Transverse colon (tissue), 4 donors: Measurements from ENCODE around the gene PKDCC. TPM values are rescaled to one million over a fixed set of nuclear protein-coding genes. Genes with fewer than 3 reads are reported as not detected.
A peak's percentile ranks its signal among the peaks of the same experiment; 100 is the strongest.

Experiments
- DNase-seq: peaks from one replicate; pipeline ENCODE4 v3.0.0-alpha.2; 2019
- H3K27ac ChIP-seq, 4 donors: fragments of 200-600 bp; sonication (generic); 2 replicates each; pipeline ENCODE4 v1.5.1; 2016 to 2018; ENCODE audit warnings: inconsistent platforms in 4 of 4
- H3K27me3 ChIP-seq: fragments of 200-600 bp; sonication (generic); 2 replicates; pipeline ENCODE4 v1.5.1; 2017; ENCODE audit warnings: inconsistent platforms
- H3K36me3 ChIP-seq, 4 donors: fragments of 200-600 bp; sonication (generic); 2 replicates each; pipeline ENCODE4 v1.5.1; 2017 to 2019; ENCODE audit warnings: inconsistent platforms in 4 of 4
- H3K4me1 ChIP-seq, 4 donors: fragments of 200-600 bp; sonication (generic); 2 replicates each; pipeline ENCODE4 v1.5.1; 2017 to 2020; ENCODE audit warnings: inconsistent platforms in 4 of 4
- H3K4me3 ChIP-seq, 4 donors: fragments of 200-600 bp; sonication (generic); 1 replicate in 1 of 4; 2 replicates in 3 of 4; pipeline versions ENCODE4 v1.5.1 to v1.6.1; 2017 to 2019; ENCODE audit warnings: inconsistent platforms in 4 of 4
- H3K9me3 ChIP-seq, 2 donors: fragments of 200-600 bp; sonication (generic); 2 replicates each; pipeline ENCODE4 v1.5.1; 2017 to 2019; ENCODE audit warnings: inconsistent platforms in 2 of 2
- CTCF ChIP-seq, 5 experiments: fragments of 200-600 bp in 3 of 5; fragments of 450-650 bp in 2 of 5; sonication (generic) in 3 of 5; IDR thresholded peaks; 1 replicate in 2 of 5; 2 replicates in 3 of 5; pipeline ENCODE4 v1.5.1; 2016 to 2017; ENCODE audit warnings: antibody characterized with exemption in 5 of 5, inconsistent platforms in 3 of 5, mild to moderate bottlenecking in 2 of 5, moderate library complexity in 1 of 5
- EP300 ChIP-seq: sonication (generic); formaldehyde crosslinking; IDR thresholded peaks from one replicate; pipeline ENCODE4 v1.6.1; 2017; ENCODE audit warnings: antibody characterized with exemption, low read depth
- POLR2A ChIP-seq: fragments of 450-650 bp; IDR thresholded peaks from one replicate; pipeline ENCODE4 v1.6.1; 2016; ENCODE audit warnings: antibody characterized with exemption, mild to moderate bottlenecking, moderate library complexity
- POLR2AphosphoS5 ChIP-seq, 3 donors: sonication (generic); formaldehyde crosslinking; IDR thresholded peaks; one replicate each; pipeline ENCODE4 v1.6.1; 2016; ENCODE audit warnings: antibody characterized with exemption in 3 of 3
- WGBS, 2 donors: methylation state at CpG; one replicate each; pipeline ENCODE4 v1.1.5; 2018; ENCODE audit warnings: low coverage in 1 of 2; 5-methylcytosine and 5-hydroxymethylcytosine counted together
- in situ Hi-C, 4 donors: fragments of 200-750 bp; cut with MboI; loops; one replicate each; pipeline versions ENCODE4 v1.15.0 to v1.15.1; 2017; ENCODE audit warnings: low sequenced_read_pairs in 3 of 4, low pct_ligation_motif_present in 1 of 4, low pct_unique_long_range_greater_than_20kb in 1 of 4
- intact Hi-C: fragments of 100-400 bp; cut with DNase I; formaldehyde crosslinking; loops from one replicate; pipeline ENCODE4 v1.15.1; 2023; ENCODE audit warnings: low total_unique reads
- total RNA-seq, 4 donors: library from RNA; depleted of rRNA; stranded (reverse); fragments of >200 nt; gene quantifications; one replicate each; pipeline ENCODE4 v1.1.0, GENCODE V29; 2016

PKDCC gene
- total RNA-seq, 4 donors from 2014 or later, result 60.6 to 108 (median 74.6) TPM

GRCh38 chr2:42050703-42051542 is 3.1 kb downstream of the PKDCC start:
- TF ChIP-seq EP300 (no peak), POLR2A (no peak), POLR2AphosphoS5 (IDR thresholded peaks at IDR 0.05) (no peak), CTCF (IDR thresholded peaks at IDR 0.05) (no peak)
- no peak for DNase-seq
- H3K36me3 ChIP-seq, result no peaks in the 10 kb centered on the region
- peaks cover 16% of the 10 kb centered on the region for H3K27me3 ChIP-seq
- H3K4me3 ChIP-seq, result peak overlapping the region in 3 of 4 donors; percentile 57 to 82 (median 76)
- intact Hi-C loops, result loop anchor here (5.0 kb wide), 1 partner anchor 124 kb away; no protein-coding TSS in a partner anchor
- H3K4me1 ChIP-seq, result peaks cover 45 to 76% (median 65%) of the 10 kb centered on the region in 4 donors
- peak overlapping the region; percentile 86 to 96 (median 92) for H3K27ac ChIP-seq
- in situ Hi-C loops, result no loop called here
- H3K9me3 ChIP-seq, result no peaks in the 10 kb centered on the region
- 25 to 45% methylated on average over 2 to 8 of the region's 8 CpGs for WGBS, 2 donors

GRCh38 chr2:42051543-42052235 is 3.9 kb downstream of the PKDCC start:
- in situ Hi-C loops (no loop called here), intact Hi-C loops (loop anchor here (5.0 kb wide), 1 partner anchor 124 kb away; no protein-coding TSS in a partner anchor)
- TF ChIP-seq POLR2A (no peak), POLR2AphosphoS5 (IDR thresholded peaks at IDR 0.05) (no peak), CTCF (IDR thresholded peaks at IDR 0.05) (no peak), EP300 (no peak)
- Histone ChIP-seq H3K9me3 (no peaks in the 10 kb centered on the region), H3K4me1 (peaks cover 49 to 76% (median 69%) of the 10 kb centered on the region in 4 donors), H3K4me3 (peak overlapping the region in 3 of 4 donors; percentile 57 to 82 (median 76)), H3K27ac (peak overlapping the region; percentile 86 to 96 (median 92)), H3K36me3 (no peaks in the 10 kb centered on the region), H3K27me3 (peaks cover 9% of the 10 kb centered on the region)
- 33 to 34% methylated on average over 3 to 11 of the region's 11 CpGs for WGBS, 2 donors
- no peak for DNase-seq

- TF ChIP-seq POLR2AphosphoS5 (IDR thresholded peaks at IDR 0.05), result peak in 1 of 3 donors; percentile 19
- TF ChIP-seq CTCF (IDR thresholded peaks at IDR 0.05), result no peak
- no peak for TF ChIP-seq EP300
- TF ChIP-seq POLR2A, result no peak
- Histone ChIP-seq H3K27ac (peak overlapping the region; percentile 86 to 96 (median 92)), H3K27me3 (no peaks in the 10 kb centered on the region), H3K9me3 (no peaks in the 10 kb centered on the region), H3K4me3 (peak overlapping the region in 1 of 4 donors; percentile 82), H3K4me1 (peaks cover 61 to 81% (median 73%) of the 10 kb centered on the region in 4 donors), H3K36me3 (no peaks in the 10 kb centered on the region)
- no peak for DNase-seq
- intact Hi-C loops (loop anchor here (5.0 kb wide), 1 partner anchor 126 kb away; no protein-coding TSS in a partner anchor), in situ Hi-C loops (no loop called here)
- WGBS, 2 donors, result 46 to 50% methylated on average over 3 to 14 of the region's 14 CpGs
Measured at GRCh38 chr2:42052702-42053481, 5.1 kb downstream of the PKDCC start.
